Osteocyte (in vitro differentiated cells): ENCODE results near the gene CYP46A1. TPM values are rescaled to one million over a fixed set of nuclear protein-coding genes. Genes with fewer than 3 reads are reported as not detected.

Source experiments
- DNase-seq: peaks from one replicate; pipeline ENCODE4 v3.0.0; 2021; ENCODE audit warnings: mixed read lengths; ENCODE audit not compliant: unreplicated experiment; ENCODE audit errors: extremely low spot score
- H3K27ac Mint-ChIP-seq: one replicate; pipeline ENCODE4 v1.8.0; 2021; ENCODE audit warnings: mild to moderate bottlenecking, mixed read lengths; ENCODE audit not compliant: unreplicated experiment
- H3K27me3 Mint-ChIP-seq: one replicate; pipeline ENCODE4 v1.8.0; 2021; ENCODE audit warnings: mixed read lengths; ENCODE audit not compliant: unreplicated experiment
- H3K36me3 Mint-ChIP-seq: one replicate; pipeline ENCODE4 v1.8.0; 2021; ENCODE audit warnings: mixed read lengths; ENCODE audit not compliant: unreplicated experiment
- H3K4me1 Mint-ChIP-seq: one replicate; pipeline ENCODE4 v1.8.0; 2021; ENCODE audit warnings: mixed read lengths; ENCODE audit not compliant: unreplicated experiment
- H3K4me3 Mint-ChIP-seq: one replicate; pipeline ENCODE4 v1.8.0; 2021; ENCODE audit warnings: mild to moderate bottlenecking, moderate library complexity, mixed read lengths; ENCODE audit not compliant: unreplicated experiment
- H3K9me3 Mint-ChIP-seq: one replicate; pipeline ENCODE4 v1.8.0; 2021; ENCODE audit warnings: mixed read lengths; ENCODE audit not compliant: unreplicated experiment
- CTCF ChIP-seq: fragments of 200-600 bp; sonication (generic); IDR thresholded peaks from 2 replicates; pipeline ENCODE4 v1.5.0; 2021; ENCODE audit warnings: antibody characterized with exemption, mild to moderate bottlenecking, moderate library complexity
- total RNA-seq: library from RNA; stranded (reverse); gene quantifications from 2 replicates; pipeline ENCODE4 v1.2.1, GENCODE V29; 2021

The CYP46A1 gene
- total RNA-seq, 1 donor from 2014 or later: 1.3 TPM

GRCh38 chr14:99674776-99675381, 9.2 kb upstream of the CYP46A1 start:
- Mint-ChIP-seq H3K36me3 (no peaks in the 10 kb centered on the region), H3K9me3 (peaks cover 7% of the 10 kb centered on the region), H3K4me1 (peaks cover 24% of the 10 kb centered on the region), H3K27me3 (no peaks in the 10 kb centered on the region), H3K4me3 (no peak overlapping the region), H3K27ac (no peak overlapping the region)
- DNase-seq: no peak
- no peak for TF ChIP-seq CTCF

- Mint-ChIP-seq H3K27me3 (no peaks in the 10 kb centered on the region), H3K27ac (no peak overlapping the region), H3K9me3 (peaks cover 7% of the 10 kb centered on the region), H3K36me3 (no peaks in the 10 kb centered on the region), H3K4me1 (peaks cover 22% of the 10 kb centered on the region), H3K4me3 (no peak overlapping the region)
- no peak for TF ChIP-seq CTCF
- no peak for DNase-seq
Measured at GRCh38 chr14:99675382-99675835, 8.7 kb upstream of the CYP46A1 start.

DNA sequence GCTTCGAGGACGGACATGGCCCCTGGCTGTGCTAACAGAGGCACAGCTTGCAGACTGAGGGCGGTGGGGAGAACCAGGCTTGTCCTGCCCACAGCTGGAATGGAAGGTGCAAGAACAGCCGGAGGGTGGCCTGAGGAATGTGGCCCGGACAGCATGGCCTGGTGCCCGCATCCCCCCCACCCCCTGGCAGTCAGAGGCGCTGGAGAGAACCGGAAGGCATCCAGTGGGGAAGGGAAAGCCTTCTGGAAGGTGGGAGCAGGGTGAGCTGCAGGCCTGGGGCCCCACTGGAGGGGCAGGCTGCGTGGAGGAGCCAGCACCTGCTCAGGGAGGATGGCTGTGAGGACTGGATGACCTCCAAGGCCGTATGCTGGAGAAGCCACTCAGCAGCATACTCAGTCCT, 8.1 kb upstream of the CYP46A1 start:
- DNase-seq: no peak
- H3K4me1 Mint-ChIP-seq: peaks cover 17% of the 10 kb centered on the region
- no peaks in the 10 kb centered on the region for H3K36me3 Mint-ChIP-seq
- H3K27ac Mint-ChIP-seq: no peak overlapping the region
- H3K27me3 Mint-ChIP-seq: no peaks in the 10 kb centered on the region
- peaks cover 7% of the 10 kb centered on the region for H3K9me3 Mint-ChIP-seq
- TF ChIP-seq CTCF: no peak
- no peak overlapping the region for H3K4me3 Mint-ChIP-seq

DNA sequence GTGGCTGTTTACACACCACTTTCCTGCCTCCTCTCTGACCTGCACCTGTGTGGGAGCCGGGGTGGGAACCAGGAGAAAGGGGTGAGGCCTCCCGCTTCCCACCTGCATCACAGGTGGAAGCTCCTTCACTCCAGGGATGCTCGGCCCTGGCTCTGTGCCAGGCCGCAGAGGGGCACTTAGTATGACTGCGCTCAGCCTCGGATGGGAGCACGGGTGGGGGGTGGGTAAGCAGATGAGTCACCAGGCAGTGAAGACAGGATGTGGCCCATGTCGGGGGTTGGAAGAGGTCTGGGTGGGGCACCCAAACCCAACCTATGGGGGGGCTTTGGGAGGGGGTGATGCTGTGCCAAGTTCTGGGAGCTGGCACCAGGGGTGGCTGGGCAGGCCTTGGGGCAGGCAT, 7.4 kb upstream of the CYP46A1 start:
- Mint-ChIP-seq H3K4me3 (no peak overlapping the region), H3K4me1 (peaks cover 10% of the 10 kb centered on the region), H3K27ac (no peak overlapping the region), H3K9me3 (peaks cover 7% of the 10 kb centered on the region), H3K36me3 (no peaks in the 10 kb centered on the region), H3K27me3 (no peaks in the 10 kb centered on the region)
- no peak for DNase-seq
- TF ChIP-seq CTCF: no peak

DNA sequence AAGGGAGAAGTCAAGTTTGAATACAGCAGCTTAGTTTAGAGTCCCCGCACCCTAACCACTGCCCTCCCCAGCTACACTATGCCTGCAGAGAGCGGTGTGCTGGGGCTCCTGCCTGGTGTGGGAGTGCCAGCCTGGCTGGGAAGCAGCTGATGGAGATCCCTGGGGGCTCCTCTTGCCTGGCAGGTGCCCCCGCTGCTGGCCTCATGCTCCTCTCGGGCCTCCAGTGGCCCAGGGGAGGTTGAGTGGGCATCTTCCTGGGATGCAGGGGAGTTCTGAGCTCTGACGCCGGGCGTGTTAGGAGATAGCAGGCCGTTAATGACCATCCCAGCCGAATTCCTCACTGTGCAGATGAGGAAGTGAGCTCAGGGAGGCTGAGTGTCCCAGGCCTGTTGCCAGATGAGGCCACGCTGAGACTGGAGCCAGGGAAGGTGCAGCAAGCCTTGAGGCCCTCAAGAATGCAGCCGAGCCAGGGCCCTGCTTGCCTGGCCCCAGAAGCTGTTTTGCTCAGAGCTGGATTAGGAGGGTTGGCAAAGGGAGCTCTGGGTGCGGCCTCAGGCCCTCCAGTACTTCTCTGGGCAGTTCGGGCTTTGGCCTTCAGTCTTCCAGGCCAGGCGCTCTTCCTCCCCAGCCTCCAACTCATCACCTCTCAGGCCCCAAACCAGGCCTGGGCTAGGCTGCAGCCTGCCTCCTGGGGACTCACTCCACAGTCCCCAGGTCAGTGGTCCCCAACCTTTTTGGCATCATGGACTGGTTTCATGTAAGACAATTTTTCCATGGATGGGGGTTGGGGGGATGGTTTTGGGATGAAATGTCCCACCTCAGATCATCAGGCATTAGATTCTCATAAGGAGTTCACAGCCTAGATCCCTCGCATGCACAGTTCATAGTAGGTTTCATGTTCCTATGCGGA, 6.6 kb upstream of the CYP46A1 start:
- H3K27ac Mint-ChIP-seq: no peak overlapping the region
- TF ChIP-seq CTCF: no peak
- no peaks in the 10 kb centered on the region for H3K36me3 Mint-ChIP-seq
- no peak for DNase-seq
- H3K27me3 Mint-ChIP-seq: no peaks in the 10 kb centered on the region
- no peak overlapping the region for H3K4me3 Mint-ChIP-seq
- peaks cover 6% of the 10 kb centered on the region for H3K4me1 Mint-ChIP-seq
- H3K9me3 Mint-ChIP-seq: peaks cover 7% of the 10 kb centered on the region
